HepG2 (cell line): ENCODE data around the gene IHH. TPM values are rescaled to one million over a fixed set of nuclear protein-coding genes. Genes with fewer than 3 reads are reported as not detected.

Experiments used
- ATAC-seq: fragments of 200-7000 bp; cut with Tn5 transposase; 3 replicates; pipeline ENCODE4 v1.9.1; 2020; ENCODE audit warnings: mild to moderate bottlenecking, moderate library complexity
- BruUV-seq: library from RNA; stranded (reverse); fragments of 400-500 nt; replicated peaks from 2 replicates; lab custom pipeline; 2021; lab: Mats Ljungman, UMichigan
- CTCF ChIA-PET: fragments of 300-600 bp; formaldehyde crosslinking; extraction: SDS; loops from one replicate; lab custom pipeline; 2021; ENCODE audit warnings: low total read pairs, inconsistent platforms, low intra/inter-chr PET ratio; lab: Yijun Ruan, JAX
- POLR2A ChIA-PET: fragments of 350-600 bp; sonication (Branson Sonifier 250); formaldehyde crosslinking; loops from one replicate; lab custom pipeline; 2020; ENCODE audit warnings: antibody characterized with exemption, inconsistent platforms; lab: Yijun Ruan, JAX
- DNase-seq: peaks from one replicate; pipeline ENCODE4 v3.0.0-alpha.2; 2015; ENCODE audit warnings: low spot score
- FAIRE-seq: peaks from 3 replicates; lab custom pipeline; 2011; peaks lifted over from hg19 to GRCh38; lab: Jason Lieb, UNC
- H2AFZ ChIP-seq: one replicate; pipeline ENCODE4 v1.6.1; 2011; ENCODE audit warnings: low read length, inconsistent platforms
- H3K27ac ChIP-seq: fragments of 300-600 bp; 3 replicates; pipeline ENCODE4 v1.8.0; 2011; ENCODE audit warnings: mixed run types, mild to moderate bottlenecking, mixed read lengths, low read length, inconsistent platforms; ENCODE audit not compliant: insufficient read depth; ENCODE audit errors: extremely low read length
- H3K27me3 ChIP-seq, 2 experiments: fragments of 200-600 bp in 1 of 2; 2 replicates in 1 of 2; 3 replicates in 1 of 2; pipeline versions ENCODE4 v1.6.0 to v1.8.0; 2011; ENCODE audit warnings: low read length in 2 of 2, mild to moderate bottlenecking in 2 of 2, moderate library complexity in 2 of 2, inconsistent platforms in 1 of 2; ENCODE audit not compliant: insufficient read depth in 2 of 2, control insufficient read depth in 1 of 2
- H3K36me3 ChIP-seq, 2 experiments: fragments of 200-600 bp in 1 of 2; replicated peaks in 1 of 2; 2 replicates in 1 of 2; 3 replicates in 1 of 2; pipeline versions ENCODE4 v1.5.1 to v1.8.0; 2011; ENCODE audit warnings: low read length in 2 of 2, inconsistent platforms in 1 of 2; ENCODE audit not compliant: insufficient read depth in 2 of 2, control insufficient read depth in 1 of 2
- H3K4me1 ChIP-seq: 2 replicates; pipeline ENCODE4 v1.5.1; 2012; ENCODE audit warnings: low read length, inconsistent platforms; ENCODE audit not compliant: insufficient read depth
- H3K4me2 ChIP-seq: 2 replicates; pipeline ENCODE4 v1.6.0; 2011; ENCODE audit warnings: low read depth, low read length, inconsistent platforms
- H3K4me3 ChIP-seq, 3 experiments: fragments of 200-600 bp in 1 of 3; sonication (generic), shearing (Covaris generic) in 1 of 3; replicated peaks in 1 of 3; 2 replicates each; pipeline ENCODE4 v1.5.1; 2011 to 2016; ENCODE audit warnings: low read length in 3 of 3, inconsistent platforms in 2 of 3, low read depth in 2 of 3, mild to moderate bottlenecking in 2 of 3, control low read depth in 1 of 3, mixed read lengths in 1 of 3; ENCODE audit not compliant: insufficient read depth in 1 of 3
- H3K79me2 ChIP-seq: one replicate; pipeline ENCODE4 v1.6.1; 2011; ENCODE audit warnings: low read length, inconsistent platforms; ENCODE audit not compliant: insufficient read depth
- H3K9ac ChIP-seq: 2 replicates; pipeline ENCODE4 v1.6.0; 2011; ENCODE audit warnings: mild to moderate bottlenecking, low read depth, low read length, inconsistent platforms; ENCODE audit not compliant: insufficient read depth
- H3K9me3 ChIP-seq: 2 replicates; pipeline ENCODE4 v1.5.1; 2012; ENCODE audit warnings: mild to moderate bottlenecking, low read length
- H4K20me1 ChIP-seq: 2 replicates; pipeline ENCODE4 v1.6.0; 2011; ENCODE audit warnings: inconsistent platforms, mild to moderate bottlenecking, low read length, moderate library complexity; ENCODE audit not compliant: insufficient read depth
- ATF4 ChIP-seq, 2 experiments: fragments of 450-650 bp in 1 of 2; sonication (generic) in 1 of 2; formaldehyde crosslinking; IDR thresholded peaks; 2 replicates each; pipeline versions ENCODE4 v1.5.0 to v1.8.0; 2020 to 2022; ENCODE audit warnings: mild to moderate bottlenecking in 1 of 2, missing genetic modification reagents in 1 of 2
- CHCHD3 ChIP-seq: sonication (generic); formaldehyde crosslinking; IDR thresholded peaks from 2 replicates; pipeline ENCODE4 v1.8.0; 2022; ENCODE audit warnings: mild to moderate bottlenecking, missing genetic modification reagents, moderate library complexity
- MBNL3 ChIP-seq: fragments of 250-450 bp; sonication (Bioruptor Pico); conservative IDR thresholded peaks from 2 replicates; pipeline ENCODE4 v1.8.0; 2022; ENCODE audit warnings: mild to moderate bottlenecking, inconsistent platforms
- ZNF337 ChIP-seq: sonication (generic); formaldehyde crosslinking; IDR thresholded peaks from 2 replicates; pipeline ENCODE4 v1.5.1; 2020; ENCODE audit warnings: missing genetic modification reagents, low read depth, mild to moderate bottlenecking, borderline replicate concordance
- WGBS: methylation state at CpG from one replicate; pipeline ENCODE4 v1.1.6; 2017; ENCODE audit warnings: low lambda C conversion rate; 5-methylcytosine and 5-hydroxymethylcytosine counted together
- in situ Hi-C: cut with HindIII; loops from 2 replicates; pipeline ENCODE4 v1.10.0; 2017; ENCODE audit warnings: low pct_unique_long_range_greater_than_20kb; ENCODE audit not compliant: extremely low pct_ligation_motif_present
- intact Hi-C: fragments of 100-400 bp; cut with micrococcal nuclease; formaldehyde crosslinking; loops from one replicate; pipeline ENCODE4 v1.10.0; 2022; ENCODE audit not compliant: unreplicated experiment
- polyA plus RNA-seq, 8 experiments: library from polyadenylated mRNA; depleted of rRNA in 3 of 8; stranded (reverse) in 7 of 8; unstranded in 1 of 8; fragments of >200 nt; fragmentation: Illumina TruSeq in 4 of 8; extraction: Trizol in 4 of 8; gene quantifications; 2 replicates each; pipeline versions ENCODE4 v1.2.1 to v1.2.3, GENCODE V29; 2011 to 2016; ENCODE audit warnings: low read depth in 4 of 8, missing spikeins in 1 of 8, mixed read lengths in 1 of 8; ENCODE audit not compliant: insufficient read depth in 1 of 8
- total RNA-seq, 5 experiments: library from RNA; depleted of rRNA; stranded (reverse); fragments of >200 nt; fragmentation: Illumina TruSeq; extraction: Trizol; gene quantifications; 2 replicates each; pipeline ENCODE4 v1.2.3, GENCODE V29; 2016; ENCODE audit warnings: low read depth in 1 of 5

The IHH gene
- total and polyA plus RNA-seq, 2 of the 13 experiments (the other 11 are each of a cell fraction or from before 2014, with no cell fraction given) = 0.42 TPM; not detected in 1

DNA sequence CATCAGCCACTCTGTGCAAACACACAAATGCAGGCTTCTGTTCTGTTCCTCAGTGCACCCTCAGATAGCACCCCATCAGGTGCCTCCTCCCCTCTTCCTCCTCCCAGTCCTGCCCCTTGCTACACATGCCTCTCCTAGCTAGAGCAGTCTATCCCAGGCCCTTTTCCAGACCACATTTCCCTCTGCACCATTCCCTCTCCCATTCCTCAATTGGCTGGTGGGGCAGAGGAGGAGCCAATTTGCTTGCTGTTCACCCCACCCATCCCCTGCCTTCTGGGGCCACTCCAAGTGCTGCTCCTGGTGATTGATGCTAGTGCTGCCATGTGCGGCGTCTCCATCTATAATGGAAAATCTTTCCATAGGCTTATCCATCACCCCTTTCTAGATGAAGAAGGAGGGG lies 24.8 kb downstream of the IHH start:
- DNase-seq = no peak
- H3K27ac ChIP-seq = no peak overlapping the region
- TF ChIP-seq ZNF337 (CRISPR knock-in tag) (no peak), ATF4 (CRISPR knock-in tag; IDR thresholded peaks at IDR 0.05) (no peak)
- in situ Hi-C loops = no loop called here
- 95% methylated on average over 2 of the region's 2 CpGs for WGBS
- no peak overlapping the region for H3K4me2 ChIP-seq
- no peak for ATAC-seq
- no peak overlapping the region for H3K9ac ChIP-seq
- BruUV-seq = no TSS peak
- H3K79me2 ChIP-seq = no peaks in the 10 kb centered on the region
- ChIA-PET CTCF (no interaction called here), POLR2A (no interaction called here)
- no peak for FAIRE-seq
- H4K20me1 ChIP-seq = peaks cover 4% of the 10 kb centered on the region; the same call in 1 of the 2 replicates
- no peaks in the 10 kb centered on the region for H3K9me3 ChIP-seq
- no peaks in the 10 kb centered on the region for H3K36me3 ChIP-seq
- H3K27me3 ChIP-seq = peaks cover 8 to 46% of the 10 kb centered on the region in 2 experiments
- H2AFZ ChIP-seq = no peak overlapping the region
- H3K4me1 ChIP-seq = peaks cover 14% of the 10 kb centered on the region
- H3K4me3 ChIP-seq = no peak overlapping the region
- intact Hi-C loops = no loop called here

GRCh38 chr2:219034823-219035222 lies 25.9 kb downstream of the IHH start:
- Histone ChIP-seq H4K20me1 (peaks cover 9% of the 10 kb centered on the region; the same call in 1 of the 2 replicates), H3K4me2 (no peak overlapping the region), H3K36me3 (no peaks in the 10 kb centered on the region), H2AFZ (no peak overlapping the region), H3K4me1 (peaks cover 14% of the 10 kb centered on the region), H3K27ac (no peak overlapping the region), H3K79me2 (no peaks in the 10 kb centered on the region), H3K9ac (no peak overlapping the region), H3K27me3 (peaks cover 9 to 48% of the 10 kb centered on the region in 2 experiments; a peak in 4 of 5 replicates), H3K9me3 (no peaks in the 10 kb centered on the region), H3K4me3 (no peak overlapping the region)
- intact Hi-C loops = no loop called here
- BruUV-seq = no TSS peak
- TF ChIP-seq MBNL3 (CRISPR knock-in tag) (no peak), CHCHD3 (CRISPR knock-in tag) (no peak)
- FAIRE-seq = no peak
- in situ Hi-C loops = no loop called here
- no peak for ATAC-seq
- CTCF ChIA-PET = no interaction called here
- no peak for DNase-seq
- POLR2A ChIA-PET = no interaction called here
- WGBS = 7% methylated on average over 6 of the region's 6 CpGs
